ENCODE measurements around the gene PNMA6E.

Gene PNMA6E

DNA sequence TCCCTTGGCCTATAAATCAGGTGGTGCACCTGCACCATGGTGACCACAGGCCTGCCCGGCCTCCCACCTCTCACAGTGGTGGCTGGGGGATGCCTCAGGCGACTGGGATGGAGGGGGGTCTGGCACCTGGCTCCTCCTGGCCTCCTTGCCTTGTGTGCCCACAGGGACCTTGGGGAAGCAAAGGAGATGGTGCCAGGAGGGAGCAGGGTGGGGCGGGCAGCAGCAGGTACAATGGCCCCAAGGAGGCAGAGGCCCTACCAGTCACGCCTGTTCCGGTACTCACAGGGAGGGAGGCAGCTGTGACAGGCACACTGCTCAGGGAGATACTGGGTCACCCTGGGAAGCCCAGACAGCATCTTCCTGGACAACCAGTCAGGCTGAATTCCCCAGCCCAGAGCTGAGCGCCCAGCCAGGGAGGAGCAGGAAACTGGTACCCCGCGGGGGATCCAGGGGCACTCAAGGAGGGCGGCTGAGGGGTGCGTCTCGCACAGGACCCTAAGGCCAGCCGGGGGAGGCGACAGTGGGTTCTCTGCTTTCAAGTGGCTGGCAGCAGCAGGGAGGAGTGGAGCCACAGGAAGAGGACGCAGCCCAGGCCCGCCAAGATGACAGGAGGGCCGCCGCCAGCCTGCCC is 45.9 kb upstream of the PNMA6E start:
- Histone ChIP-seq H3K27me3 (replicated peaks; ENCODE audit: insufficient read depth, low read length) (no peaks in the 10 kb centered on the region), H3K4me1 (ENCODE audit: low read length) (no peaks in the 10 kb centered on the region), H3K9me2 (replicated peaks; ENCODE audit: insufficient read depth, low read length) (no peaks in the 10 kb centered on the region), H3F3A (ENCODE audit: insufficient read depth, low read length) (no peaks in the 10 kb centered on the region), H3K36me3 (replicated peaks; ENCODE audit: insufficient read depth, low read length) (no peaks in the 10 kb centered on the region), H3K9me3 (replicated peaks; ENCODE audit: insufficient read depth, low read length) (no peaks in the 10 kb centered on the region), H2AFZ (ENCODE audit: low read length) (no peak overlapping the region), H3K79me2 (ENCODE audit: low read length) (no peaks in the 10 kb centered on the region), H4K20me1 (ENCODE audit: insufficient read depth, low read length) (no peaks in the 10 kb centered on the region), H3K27ac (ENCODE audit: low read length) (no peak overlapping the region), H3K4me3 (ENCODE audit: low read length) (no peak overlapping the region), H3K4me2 (ENCODE audit: low read depth, low read length) (no peak overlapping the region), H3K9ac (ENCODE audit: low read length) (no peak overlapping the region)
- no peak for DNase-seq
- TF ChIP-seq, protein P1, sequence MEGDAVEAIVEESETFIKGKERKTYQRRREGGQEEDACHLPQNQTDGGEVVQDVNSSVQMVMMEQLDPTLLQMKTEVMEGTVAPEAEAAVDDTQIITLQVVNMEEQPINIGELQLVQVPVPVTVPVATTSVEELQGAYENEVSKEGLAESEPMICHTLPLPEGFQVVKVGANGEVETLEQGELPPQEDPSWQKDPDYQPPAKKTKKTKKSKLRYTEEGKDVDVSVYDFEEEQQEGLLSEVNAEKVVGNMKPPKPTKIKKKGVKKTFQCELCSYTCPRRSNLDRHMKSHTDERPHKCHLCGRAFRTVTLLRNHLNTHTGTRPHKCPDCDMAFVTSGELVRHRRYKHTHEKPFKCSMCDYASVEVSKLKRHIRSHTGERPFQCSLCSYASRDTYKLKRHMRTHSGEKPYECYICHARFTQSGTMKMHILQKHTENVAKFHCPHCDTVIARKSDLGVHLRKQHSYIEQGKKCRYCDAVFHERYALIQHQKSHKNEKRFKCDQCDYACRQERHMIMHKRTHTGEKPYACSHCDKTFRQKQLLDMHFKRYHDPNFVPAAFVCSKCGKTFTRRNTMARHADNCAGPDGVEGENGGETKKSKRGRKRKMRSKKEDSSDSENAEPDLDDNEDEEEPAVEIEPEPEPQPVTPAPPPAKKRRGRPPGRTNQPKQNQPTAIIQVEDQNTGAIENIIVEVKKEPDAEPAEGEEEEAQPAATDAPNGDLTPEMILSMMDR (IDR thresholded peaks at IDR 0.05; ENCODE audit: low read length): no peak
- no peak for TF ChIP-seq EZH2phosphoT487 (IDR thresholded peaks at IDR 0.05; ENCODE audit: low read length)
- no peak for TF ChIP-seq EZH2 (optimal IDR thresholded peaks at IDR 0.05; ENCODE audit: low read depth, low read length)

DNA sequence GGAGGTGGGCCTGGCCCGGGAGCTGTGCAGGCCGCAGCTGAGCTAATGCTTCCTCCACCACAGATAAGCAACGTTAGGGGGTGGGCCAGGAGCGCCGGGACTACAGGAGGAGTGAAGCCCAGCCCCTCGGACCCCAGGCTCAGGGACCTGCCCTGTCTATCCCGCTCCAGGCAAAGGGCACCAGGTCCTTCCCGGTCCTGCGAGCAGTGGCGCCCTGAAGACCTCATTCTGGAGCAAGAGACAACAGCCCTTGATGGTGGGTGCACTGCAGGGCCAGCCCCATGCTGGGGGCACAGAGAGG is 45.4 kb upstream of the PNMA6E start:
- no peaks in the 10 kb centered on the region for H3K27me3 ChIP-seq (replicated peaks; ENCODE audit: insufficient read depth, low read length)
- no peaks in the 10 kb centered on the region for H3F3A ChIP-seq (ENCODE audit: insufficient read depth, low read length)
- no peaks in the 10 kb centered on the region for H3K9me2 ChIP-seq (replicated peaks; ENCODE audit: insufficient read depth, low read length)
- no peaks in the 10 kb centered on the region for H4K20me1 ChIP-seq (ENCODE audit: insufficient read depth, low read length)
- no peaks in the 10 kb centered on the region for H3K36me3 ChIP-seq (replicated peaks; ENCODE audit: insufficient read depth, low read length)
- H3K9ac ChIP-seq (ENCODE audit: low read length): no peak overlapping the region
- no peak overlapping the region for H3K4me3 ChIP-seq (ENCODE audit: low read length)
- H3K27ac ChIP-seq (ENCODE audit: low read length): no peak overlapping the region
- H2AFZ ChIP-seq (ENCODE audit: low read length): no peak overlapping the region
- no peaks in the 10 kb centered on the region for H3K79me2 ChIP-seq (ENCODE audit: low read length)
- no peaks in the 10 kb centered on the region for H3K4me1 ChIP-seq (ENCODE audit: low read length)
- no peak for TF ChIP-seq EZH2phosphoT487 (IDR thresholded peaks at IDR 0.05; ENCODE audit: low read length)
- no peak overlapping the region for H3K4me2 ChIP-seq (ENCODE audit: low read depth, low read length)
- H3K9me3 ChIP-seq (replicated peaks; ENCODE audit: insufficient read depth, low read length): no peaks in the 10 kb centered on the region
- no peak for DNase-seq

DNA sequence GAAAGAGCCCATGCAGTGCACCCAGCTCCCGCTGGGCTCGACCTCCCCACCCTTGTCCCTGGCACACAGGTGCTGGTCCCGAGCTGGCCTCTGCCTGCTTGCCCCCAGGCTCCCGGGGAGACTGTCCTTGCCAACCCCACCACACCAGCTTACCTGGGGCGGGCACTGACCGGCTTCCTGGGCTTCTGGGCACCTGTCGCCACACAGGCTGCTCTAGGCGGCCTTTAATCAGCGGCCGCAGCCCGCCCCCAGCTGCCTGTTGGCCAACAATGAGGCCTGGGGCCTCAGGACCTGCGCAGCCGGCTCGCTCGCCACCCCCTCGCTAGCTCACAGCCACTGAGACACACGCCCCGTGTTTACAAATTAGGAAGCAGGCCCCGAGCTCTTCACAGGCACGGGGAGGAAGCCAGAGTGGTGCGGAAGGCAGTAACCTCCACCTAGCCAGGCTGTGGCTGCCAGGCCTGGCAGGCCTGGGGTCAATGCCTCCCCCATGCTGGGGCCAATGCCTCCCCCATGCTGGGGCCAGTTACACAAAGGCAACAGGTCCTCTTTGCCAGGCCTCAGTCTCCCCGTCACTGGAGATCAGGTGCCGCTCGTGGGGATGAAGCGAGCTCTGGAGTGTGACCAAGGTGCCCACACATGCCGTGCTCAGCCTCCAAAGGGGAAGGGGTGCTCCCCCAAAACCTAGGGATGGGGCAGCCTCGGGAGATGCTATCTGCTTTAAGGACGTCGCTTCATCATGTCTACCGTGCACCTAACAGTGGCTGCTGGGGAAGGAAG is 44.9 kb upstream of the PNMA6E start, which contains the start of gene TREX2:
TSS of gene TREX2 (minus strand) at position 201 of the 780 bp plus-strand sequence. CDS start 626 bp downstream, outside the sequence.
- Histone ChIP-seq H3K27ac (ENCODE audit: low read length) (no peak within 1 kb of the TSS), H3F3A (ENCODE audit: insufficient read depth, low read length) (no peaks in the 10 kb centered on the region), H3K4me2 (ENCODE audit: low read depth, low read length) (no peak within 1 kb of the TSS), H3K9me2 (replicated peaks; ENCODE audit: insufficient read depth, low read length) (no peaks in the 10 kb centered on the region), H2AFZ (ENCODE audit: low read length) (no peak within 1 kb of the TSS), H3K9me3 (replicated peaks; ENCODE audit: insufficient read depth, low read length) (no peaks in the 10 kb centered on the region), H3K27me3 (replicated peaks; ENCODE audit: insufficient read depth, low read length) (no peaks in the 10 kb centered on the region), H3K9ac (ENCODE audit: low read length) (no peak within 1 kb of the TSS), H3K4me1 (ENCODE audit: low read length) (no peaks in the 10 kb centered on the region), H3K79me2 (ENCODE audit: low read length) (no peaks in the 10 kb centered on the region), H3K36me3 (replicated peaks; ENCODE audit: insufficient read depth, low read length) (no peaks in the 10 kb centered on the region), H4K20me1 (ENCODE audit: insufficient read depth, low read length) (no peaks in the 10 kb centered on the region), H3K4me3 (ENCODE audit: low read length) (no peak within 1 kb of the TSS)
- DNase-seq: no peak
- TF ChIP-seq EZH2 (optimal IDR thresholded peaks at IDR 0.05; ENCODE audit: low read depth, low read length) (no peak), EZH2phosphoT487 (IDR thresholded peaks at IDR 0.05; ENCODE audit: low read length) (no peak)
- TF ChIP-seq, protein P1 (IDR thresholded peaks at IDR 0.05; ENCODE audit: low read length): no peak

Measured in MM.1S (cell line).